ENCODE results near the gene COPG1. TPM values are rescaled to one million over a fixed set of nuclear protein-coding genes. Genes with fewer than 3 reads are reported as not detected.

The COPG1 gene
- total and polyA plus RNA-seq, 2 donors (not counting 1 experiment from before 2014, with no cell fraction given): 48.9 to 85.9 TPM

- DNase-seq (no peak), ATAC-seq (ENCODE audit: low read depth) (no peak)
- Histone ChIP-seq H3K4me3 (ENCODE audit: control extremely low read depth in 1 of 5, extremely low read depth in 1 of 5, insufficient read depth in 1 of 5, low read depth in 2 of 5, low read length in 4 of 5) (peak overlapping the region in 3 of 5 experiments; percentile 84 to 92 (median 90)), H3K9me3 (ENCODE audit: control extremely low read depth in 1 of 3, control insufficient read depth in 2 of 3, insufficient read depth in 1 of 3, low read length in 2 of 3) (no peaks in the 10 kb centered on the region), H3K9ac (ENCODE audit: low read length) (peak overlapping the region; percentile 88), H3K27me3 (replicated peaks in 1 of 4; ENCODE audit: control extremely low read depth in 1 of 4, control insufficient read depth in 3 of 4, insufficient read depth in 4 of 4, low read length in 3 of 4) (peaks cover 0 to 7% (median 2%) of the 10 kb centered on the region in 4 experiments), H3K36me3 (replicated peaks in 1 of 2; ENCODE audit: control extremely low read depth in 1 of 2, control insufficient read depth in 1 of 2, extremely low read depth in 1 of 2, insufficient read depth in 2 of 2, low read length in 1 of 2) (peaks cover 0 to 11% of the 10 kb centered on the region in 2 experiments), H3K4me2 (replicated peaks; ENCODE audit: low read depth, low read length, poor library complexity, severe bottlenecking) (peak overlapping the region; percentile 97), H3K79me2 (ENCODE audit: control insufficient read depth, insufficient read depth, low read length) (peaks cover 32% of the 10 kb centered on the region), H3K4me1 (ENCODE audit: control insufficient read depth in 2 of 2, insufficient read depth in 2 of 2, low read length in 2 of 2) (peaks cover 71 to 77% of the 10 kb centered on the region in 2 donors), H3K27ac (ENCODE audit: low read length in 2 of 2) (no peak overlapping the region), H2AFZ (ENCODE audit: insufficient read depth, low read depth, low read length, poor library complexity, severe bottlenecking) (no peak overlapping the region), H4K20me1 (ENCODE audit: control insufficient read depth, insufficient read depth, low read length, poor library complexity, severe bottlenecking) (peaks cover 49% of the 10 kb centered on the region)
- H3K4me1 Mint-ChIP-seq: peaks cover 72% of the 10 kb centered on the region
- no peak overlapping the region for H3K4me3 Mint-ChIP-seq
- TF ChIP-seq EZH2 (IDR thresholded peaks at IDR 0.05; ENCODE audit: borderline replicate concordance, insufficient read depth, low read depth, low read length, poor library complexity, severe bottlenecking) (no peak), CTCF (IDR thresholded peaks at IDR 0.05) (no peak)
- ChIA-PET POLR2A (interaction anchor here (1.2 to 4.4 kb wide), 3 partner anchors 30 to 36 kb away, joined by 4 to 30 read pairs (median 5); a partner anchor contains a TSS), CTCF (interaction anchor here (1.7 kb wide), 1 partner anchor 36 kb away, joined by 10 read pairs; a partner anchor contains a TSS)
- no peaks in the 10 kb centered on the region for H3K9me3 Mint-ChIP-seq (ENCODE audit: insufficient read depth)
- intact Hi-C loops (cut with micrococcal nuclease): no loop called here
- H3K27ac Mint-ChIP-seq: no peak overlapping the region
- H3K27me3 Mint-ChIP-seq: peaks cover 11% of the 10 kb centered on the region
- no CpG with 5 or more reads among the region's 2 CpGs for WGBS (ENCODE audit: insufficient coverage)
Observed at GRCh38 chr3:129280183-129280582, 30.8 kb downstream of the COPG1 start.

GRCh38 chr3:129281726-129282125, 32.3 kb downstream of the COPG1 start:
- Mint-ChIP-seq H3K4me3 (peak overlapping the region; percentile 92), H3K27me3 (peaks cover 20% of the 10 kb centered on the region), H3K27ac (no peak overlapping the region), H3K4me1 (peaks cover 57% of the 10 kb centered on the region), H3K9me3 (ENCODE audit: insufficient read depth) (no peaks in the 10 kb centered on the region)
- Histone ChIP-seq H3K9me3 (ENCODE audit: control extremely low read depth in 1 of 3, control insufficient read depth in 2 of 3, insufficient read depth in 1 of 3, low read length in 2 of 3) (no peaks in the 10 kb centered on the region), H3K4me1 (ENCODE audit: control insufficient read depth in 2 of 2, insufficient read depth in 2 of 2, low read length in 2 of 2) (peaks cover 56 to 65% of the 10 kb centered on the region in 2 donors), H3K27me3 (replicated peaks in 1 of 4; ENCODE audit: control extremely low read depth in 1 of 4, control insufficient read depth in 3 of 4, insufficient read depth in 4 of 4, low read length in 3 of 4) (peaks cover 0 to 11% (median 2%) of the 10 kb centered on the region in 4 experiments), H2AFZ (ENCODE audit: insufficient read depth, low read depth, low read length, poor library complexity, severe bottlenecking) (no peak overlapping the region), H3K27ac (ENCODE audit: low read length in 2 of 2) (no peak overlapping the region), H3K79me2 (ENCODE audit: control insufficient read depth, insufficient read depth, low read length) (peaks cover 47% of the 10 kb centered on the region), H3K36me3 (replicated peaks in 1 of 2; ENCODE audit: control extremely low read depth in 1 of 2, control insufficient read depth in 1 of 2, extremely low read depth in 1 of 2, insufficient read depth in 2 of 2, low read length in 1 of 2) (peaks cover 2 to 7% of the 10 kb centered on the region in 2 experiments), H3K9ac (ENCODE audit: low read length) (no peak overlapping the region), H3K4me2 (replicated peaks; ENCODE audit: low read depth, low read length, poor library complexity, severe bottlenecking) (peak overlapping the region; percentile 71), H3K4me3 (ENCODE audit: control extremely low read depth in 1 of 5, extremely low read depth in 1 of 5, insufficient read depth in 1 of 5, low read depth in 2 of 5, low read length in 4 of 5) (no peak overlapping the region), H4K20me1 (ENCODE audit: control insufficient read depth, insufficient read depth, low read length, poor library complexity, severe bottlenecking) (peaks cover 64% of the 10 kb centered on the region)
- intact Hi-C loops (cut with micrococcal nuclease): loop anchor here (1.0 to 2.0 kb wide), 3 partner anchors 35 to 631 kb away; partner anchors contain the start of genes RAB43 and RPN1
- TF ChIP-seq CTCF (IDR thresholded peaks at IDR 0.05): no peak
- TF ChIP-seq EZH2 (IDR thresholded peaks at IDR 0.05; ENCODE audit: borderline replicate concordance, insufficient read depth, low read depth, low read length, poor library complexity, severe bottlenecking): no peak
- ATAC-seq (ENCODE audit: low read depth): no peak
- WGBS (ENCODE audit: insufficient coverage): 70% methylated on average over 2 of the region's 5 CpGs
- ChIA-PET CTCF (no interaction called here), POLR2A (interaction anchor here (1.7 kb wide), 1 partner anchor 35 kb away, joined by 9 read pairs; a partner anchor contains a TSS)
- peak; percentile 25 for DNase-seq
